ENCODE measurements around the gene ENTREP3.
"Not testable (repeated sequence)": the region's sequence is repeated elsewhere in the genome, so short reads cannot be mapped to it uniquely, and the experiment has no call there.

The ENTREP3 gene

DNA sequence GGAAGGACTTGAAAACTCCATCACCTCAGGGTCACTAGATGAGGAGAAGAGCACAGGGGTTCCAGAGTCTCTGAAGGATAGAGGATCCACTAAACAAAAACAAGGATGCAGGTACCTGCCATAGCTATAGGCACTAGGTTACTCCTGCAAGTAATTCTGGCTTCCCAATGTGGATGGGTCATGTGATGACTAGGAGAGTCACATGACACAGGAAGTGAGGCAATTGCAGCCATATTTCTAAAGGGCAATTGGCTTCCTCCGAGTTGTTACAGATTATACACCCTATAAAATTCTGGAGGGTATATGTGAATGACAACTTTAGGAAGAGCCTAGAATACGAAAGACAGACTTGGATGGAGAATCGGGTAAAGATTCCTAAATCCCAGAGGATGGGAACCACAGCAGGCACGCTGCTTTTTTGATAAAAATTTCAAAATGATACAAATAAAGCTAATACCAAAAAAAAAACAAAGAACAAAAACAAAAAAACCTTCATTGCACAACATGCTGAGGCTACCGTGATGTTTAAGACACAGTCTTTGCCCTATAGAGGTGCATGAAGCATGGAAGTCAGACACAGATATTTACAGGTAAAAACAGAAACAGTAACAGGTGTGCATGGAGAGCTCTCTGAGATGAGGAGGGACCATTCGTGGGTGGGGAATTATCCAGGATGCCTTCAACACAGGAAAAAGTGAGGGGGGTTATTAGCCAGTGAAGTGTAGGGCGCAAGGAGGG lies 36.3 kb downstream of the ENTREP3 start:
- peak overlapping the region; percentile 70 to 76 (median 73) for H3K4me3 Mint-ChIP-seq
- peak overlapping the region; percentile 67 to 94 (median 87) for H3K27ac Mint-ChIP-seq
- H3K4me1 Mint-ChIP-seq = peaks cover 13% of the 10 kb centered on the region
- TF ChIP-seq, protein P1, sequence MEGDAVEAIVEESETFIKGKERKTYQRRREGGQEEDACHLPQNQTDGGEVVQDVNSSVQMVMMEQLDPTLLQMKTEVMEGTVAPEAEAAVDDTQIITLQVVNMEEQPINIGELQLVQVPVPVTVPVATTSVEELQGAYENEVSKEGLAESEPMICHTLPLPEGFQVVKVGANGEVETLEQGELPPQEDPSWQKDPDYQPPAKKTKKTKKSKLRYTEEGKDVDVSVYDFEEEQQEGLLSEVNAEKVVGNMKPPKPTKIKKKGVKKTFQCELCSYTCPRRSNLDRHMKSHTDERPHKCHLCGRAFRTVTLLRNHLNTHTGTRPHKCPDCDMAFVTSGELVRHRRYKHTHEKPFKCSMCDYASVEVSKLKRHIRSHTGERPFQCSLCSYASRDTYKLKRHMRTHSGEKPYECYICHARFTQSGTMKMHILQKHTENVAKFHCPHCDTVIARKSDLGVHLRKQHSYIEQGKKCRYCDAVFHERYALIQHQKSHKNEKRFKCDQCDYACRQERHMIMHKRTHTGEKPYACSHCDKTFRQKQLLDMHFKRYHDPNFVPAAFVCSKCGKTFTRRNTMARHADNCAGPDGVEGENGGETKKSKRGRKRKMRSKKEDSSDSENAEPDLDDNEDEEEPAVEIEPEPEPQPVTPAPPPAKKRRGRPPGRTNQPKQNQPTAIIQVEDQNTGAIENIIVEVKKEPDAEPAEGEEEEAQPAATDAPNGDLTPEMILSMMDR (IDR thresholded peaks at IDR 0.05; ENCODE audit: unreplicated experiment in 3 of 3) = no peak
- H3K36me3 Mint-ChIP-seq (ENCODE audit: low read depth) = peaks cover 12% of the 10 kb centered on the region
- no peaks in the 10 kb centered on the region for H3K27me3 Mint-ChIP-seq (ENCODE audit: low read depth)
- H3K9me3 Mint-ChIP-seq = no peaks in the 10 kb centered on the region

GRCh38 chr1:155214702-155215101 lies 40.6 kb downstream of the ENTREP3 start:
- H3K4me1 Mint-ChIP-seq = peaks cover 18% of the 10 kb centered on the region
- H3K27me3 Mint-ChIP-seq (ENCODE audit: low read depth); H3K4me3 Mint-ChIP-seq; H3K27ac Mint-ChIP-seq; H3K9me3 Mint-ChIP-seq: not testable (repeated sequence)
- H3K36me3 Mint-ChIP-seq (ENCODE audit: low read depth) = peaks cover 12% of the 10 kb centered on the region

DNA sequence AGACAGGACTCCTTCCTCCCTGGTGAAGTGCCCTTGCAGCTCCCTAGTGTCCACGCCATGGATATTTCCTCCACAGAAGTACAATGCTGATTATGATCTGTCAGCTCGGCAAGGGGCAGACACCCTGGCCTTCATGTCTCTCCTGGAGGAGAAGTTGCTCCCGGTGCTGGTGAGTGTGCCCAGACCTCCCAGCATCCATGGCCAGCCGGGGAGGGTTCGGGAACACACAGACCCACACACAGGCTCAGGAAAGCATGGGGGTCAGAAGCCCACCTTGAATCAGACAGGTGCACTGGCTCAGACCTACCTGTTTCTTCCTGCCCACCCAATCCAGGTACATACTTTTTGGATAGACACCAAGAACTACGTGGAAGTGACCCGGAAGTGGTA lies 43.2 kb downstream of the ENTREP3 start:
- H3K9me3 Mint-ChIP-seq = not testable (repeated sequence)
- Mint-ChIP-seq H3K36me3 (ENCODE audit: low read depth) (peaks cover 12% of the 10 kb centered on the region), H3K4me1 (peaks cover 18% of the 10 kb centered on the region)

DNA sequence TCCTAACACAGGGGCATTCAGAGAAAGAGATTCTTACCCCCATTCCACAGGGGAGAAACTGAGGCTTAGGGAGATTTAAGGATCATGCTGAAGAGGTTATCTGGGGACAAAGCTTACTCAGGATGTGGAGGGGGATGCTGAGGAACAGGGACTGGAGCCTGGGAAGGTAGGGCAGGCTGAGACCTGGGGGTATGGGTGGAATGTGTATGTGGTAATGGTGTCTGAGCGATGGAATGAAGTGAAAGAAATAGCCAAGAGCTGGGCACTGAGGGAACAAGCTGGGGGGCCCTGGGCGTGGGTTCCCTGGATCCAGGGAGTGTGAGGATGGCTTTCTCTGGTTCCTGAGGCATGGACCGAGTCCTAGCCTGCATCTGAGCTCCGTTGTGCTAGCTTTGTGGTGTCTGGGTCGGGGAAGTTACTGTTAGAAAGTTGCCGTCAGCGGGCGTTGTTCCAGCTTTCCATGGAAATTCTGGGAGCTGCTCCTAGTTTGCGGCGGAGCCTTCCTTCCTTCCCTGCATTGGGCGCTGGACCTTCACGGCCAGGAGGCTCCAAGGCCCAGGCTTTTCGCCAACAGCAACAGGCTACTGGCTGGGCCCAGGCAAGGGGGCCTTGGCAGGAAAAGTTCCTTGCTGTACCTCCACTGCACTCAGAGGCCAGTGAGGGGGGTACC lies 43.8 kb downstream of the ENTREP3 start:
- not testable (repeated sequence) for H3K27me3 Mint-ChIP-seq (ENCODE audit: low read depth); H3K36me3 Mint-ChIP-seq (ENCODE audit: low read depth); H3K9me3 Mint-ChIP-seq
- peak overlapping the region; percentile 47 to 76 (median 65) for H3K4me3 Mint-ChIP-seq
- peaks cover 23% of the 10 kb centered on the region for H3K4me1 Mint-ChIP-seq
- peak overlapping the region in 2 of 3 experiments; percentile 35 to 80 for H3K27ac Mint-ChIP-seq

More for the DNA sequence above, 43.2 kb downstream of the ENTREP3 start:
- H3K4me3 Mint-ChIP-seq; H3K27ac Mint-ChIP-seq; H3K27me3 Mint-ChIP-seq (ENCODE audit: low read depth): not testable (repeated sequence)

DNA sequence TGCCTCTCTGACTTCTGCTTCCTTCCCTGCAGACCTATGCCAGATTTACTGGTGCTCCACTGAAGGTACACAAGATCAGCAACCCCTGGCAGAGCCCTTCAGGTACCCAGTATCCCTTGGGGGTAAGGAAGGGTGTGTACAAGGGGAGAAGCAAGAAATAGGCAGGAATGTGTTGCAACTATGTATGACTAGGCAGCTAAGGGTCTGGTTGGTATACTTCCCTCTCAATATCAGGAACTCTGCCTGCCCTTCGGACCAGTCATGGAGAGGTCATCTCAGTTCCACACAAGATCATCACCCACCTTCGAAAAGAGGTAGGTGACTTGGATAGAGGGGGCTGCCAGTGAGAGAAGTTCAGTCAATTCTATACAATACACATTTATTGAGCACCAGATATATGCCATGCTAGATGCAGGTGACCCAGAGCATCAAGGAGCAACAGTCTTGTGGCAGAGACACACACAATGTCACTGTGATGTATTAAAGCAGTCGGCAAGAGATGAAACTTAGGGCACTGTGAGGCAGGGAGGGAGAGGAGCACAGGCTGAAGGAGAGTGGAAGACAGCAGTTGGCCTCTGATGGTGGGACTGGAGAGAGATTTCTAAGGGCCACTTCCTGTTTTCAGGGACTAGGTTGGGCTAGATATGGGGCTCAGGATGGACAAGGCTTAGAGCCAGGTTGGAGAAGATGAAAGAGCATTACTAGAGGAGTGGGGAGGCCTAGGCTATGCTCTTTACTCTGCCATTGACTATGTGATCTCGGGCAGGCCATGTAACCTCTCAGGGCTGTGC lies 44.8 kb downstream of the ENTREP3 start:
- Mint-ChIP-seq H3K4me3 (peak overlapping the region; percentile 40 to 72 (median 64)), H3K9me3 (no peaks in the 10 kb centered on the region), H3K4me1 (peaks cover 27% of the 10 kb centered on the region), H3K27ac (peak overlapping the region in 1 of 3 experiments; percentile 22), H3K27me3 (ENCODE audit: low read depth) (no peaks in the 10 kb centered on the region), H3K36me3 (ENCODE audit: low read depth) (peaks cover 8% of the 10 kb centered on the region)
- TF ChIP-seq, protein P1 (IDR thresholded peaks at IDR 0.05; ENCODE audit: unreplicated experiment in 3 of 3) = no peak

- no peaks in the 10 kb centered on the region for H3K27me3 Mint-ChIP-seq (ENCODE audit: low read depth)
- H3K4me1 Mint-ChIP-seq = peaks cover 27% of the 10 kb centered on the region
- H3K27ac Mint-ChIP-seq = peak overlapping the region; percentile 62 to 91 (median 90)
- H3K9me3 Mint-ChIP-seq = no peaks in the 10 kb centered on the region
- peaks cover 4% of the 10 kb centered on the region for H3K36me3 Mint-ChIP-seq (ENCODE audit: low read depth)
- H3K4me3 Mint-ChIP-seq = peak overlapping the region; percentile 87 to 91 (median 90)
- TF ChIP-seq, protein P1 (IDR thresholded peaks at IDR 0.05; ENCODE audit: unreplicated experiment in 3 of 3) = no peak
Observed at GRCh38 chr1:155209312-155209721, 46.0 kb downstream of the ENTREP3 start.

All from nephron (organoid).